CD4-positive, alpha-beta T cell treated with Interleukin-1 beta for 1 hour (primary cell): ENCODE data around the gene ADAD2.
"Not testable (repeated sequence)": the region's sequence is repeated elsewhere in the genome, so short reads cannot be mapped to it uniquely, and the experiment has no call there.

Source experiments
- DNase-seq, 2 donors: peaks; one replicate each; pipeline ENCODE4 v3.0.0-alpha.2; 2020 to 2022

The ADAD2 gene

DNA sequence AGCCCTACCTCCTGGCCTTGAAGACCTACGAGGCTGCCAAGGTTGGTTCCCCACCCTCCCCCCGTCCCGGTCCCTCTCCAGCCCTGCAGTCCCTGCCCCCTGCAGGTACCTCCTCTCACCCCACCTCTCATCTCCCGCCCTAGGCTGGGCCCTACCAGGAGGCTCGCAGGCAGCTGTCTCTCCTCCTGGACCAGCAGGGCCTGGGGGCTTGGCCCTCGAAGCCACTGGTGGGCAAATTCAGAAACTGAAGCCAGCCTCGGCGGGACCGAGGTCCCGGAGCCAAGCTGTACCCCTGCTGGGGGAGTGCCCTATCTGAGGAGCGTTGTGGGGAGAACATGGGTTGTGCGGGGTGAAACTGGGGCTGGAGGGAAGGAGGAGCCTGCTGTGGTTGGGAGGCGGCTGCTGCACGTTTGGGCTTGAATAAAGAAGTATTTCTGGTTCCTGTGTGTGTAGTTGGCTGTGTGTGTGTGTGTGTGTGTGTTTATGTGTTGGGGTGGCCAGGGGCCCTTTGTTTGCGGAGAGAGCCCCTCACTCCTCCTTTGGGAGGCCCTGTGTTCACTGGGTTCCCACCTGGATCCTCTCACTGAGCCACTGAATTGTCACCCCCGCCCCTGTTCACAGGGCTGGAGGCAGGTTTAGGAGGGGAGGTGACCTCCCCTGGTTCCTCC, 5.9 kb downstream of the ADAD2 start:
- no peak for DNase-seq

GRCh38 chr16:84197466-84198128, 6.6 kb downstream of the ADAD2 start:
- no peak for DNase-seq

GRCh38 chr16:84198401-84198800, 7.4 kb downstream of the ADAD2 start:
- DNase-seq = no peak

GRCh38 chr16:84199097-84199496, 8.1 kb downstream of the ADAD2 start:
- no peak for DNase-seq

GRCh38 chr16:84199861-84200260, 8.9 kb downstream of the ADAD2 start:
- peak in 1 of 2 donors; percentile 51 for DNase-seq

GRCh38 chr16:84204551-84204950, 13.6 kb downstream of the ADAD2 start:
- not testable (repeated sequence) for DNase-seq

- not testable (repeated sequence) for DNase-seq
These were observed 14.2 kb downstream of the ADAD2 start for GRCh38 chr16:84205123-84205522.

- no peak for DNase-seq
These were observed 15.2 kb downstream of the ADAD2 start for GRCh38 chr16:84205976-84206691.

GRCh38 chr16:84207251-84207650, 16.3 kb downstream of the ADAD2 start:
- DNase-seq = no peak

- DNase-seq = no peak
These were observed 16.9 kb downstream of the ADAD2 start for GRCh38 chr16:84207879-84208278.

DNA sequence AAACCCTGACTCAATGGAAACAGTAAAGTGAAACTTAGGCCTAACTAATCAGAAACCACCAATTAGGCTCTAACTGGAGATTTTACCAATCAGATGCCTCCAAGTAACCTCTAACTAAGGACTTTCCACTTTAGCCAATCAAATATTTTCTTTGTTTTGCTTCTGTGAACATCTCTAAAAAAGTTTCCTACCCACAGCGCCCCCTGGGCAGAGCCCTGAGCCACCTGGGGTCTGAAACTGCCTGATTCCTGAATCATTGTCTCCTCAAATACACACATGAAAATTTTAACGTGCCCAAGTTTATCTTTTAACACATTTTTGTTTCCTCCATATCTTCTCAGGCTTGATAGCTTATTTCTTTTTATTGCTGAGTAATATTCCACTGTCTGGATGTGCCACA, 19.0 kb downstream of the ADAD2 start:
- DNase-seq = no peak

DNA sequence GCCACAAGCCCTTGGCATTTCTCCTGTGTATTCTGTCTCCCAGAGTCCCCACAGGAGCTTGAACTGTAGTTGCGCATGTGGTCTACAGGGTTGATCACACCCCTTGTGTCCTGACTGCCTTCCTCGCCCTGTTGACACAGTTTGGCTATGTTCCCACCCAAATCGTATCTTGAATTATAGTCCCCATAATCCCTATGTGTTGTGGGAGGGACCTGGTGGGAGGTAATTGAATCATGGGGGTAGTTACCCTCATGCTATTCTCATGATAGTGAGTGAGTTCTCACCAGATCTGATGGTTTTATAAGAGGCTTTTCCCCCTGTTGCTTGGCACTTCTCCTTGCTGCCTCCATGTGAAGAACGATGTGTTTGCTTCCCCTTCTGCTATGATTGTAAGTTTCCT, 21.2 kb downstream of the ADAD2 start:
- no peak for DNase-seq

GRCh38 chr16:84212631-84213030, 21.7 kb downstream of the ADAD2 start:
- DNase-seq = no peak

DNA sequence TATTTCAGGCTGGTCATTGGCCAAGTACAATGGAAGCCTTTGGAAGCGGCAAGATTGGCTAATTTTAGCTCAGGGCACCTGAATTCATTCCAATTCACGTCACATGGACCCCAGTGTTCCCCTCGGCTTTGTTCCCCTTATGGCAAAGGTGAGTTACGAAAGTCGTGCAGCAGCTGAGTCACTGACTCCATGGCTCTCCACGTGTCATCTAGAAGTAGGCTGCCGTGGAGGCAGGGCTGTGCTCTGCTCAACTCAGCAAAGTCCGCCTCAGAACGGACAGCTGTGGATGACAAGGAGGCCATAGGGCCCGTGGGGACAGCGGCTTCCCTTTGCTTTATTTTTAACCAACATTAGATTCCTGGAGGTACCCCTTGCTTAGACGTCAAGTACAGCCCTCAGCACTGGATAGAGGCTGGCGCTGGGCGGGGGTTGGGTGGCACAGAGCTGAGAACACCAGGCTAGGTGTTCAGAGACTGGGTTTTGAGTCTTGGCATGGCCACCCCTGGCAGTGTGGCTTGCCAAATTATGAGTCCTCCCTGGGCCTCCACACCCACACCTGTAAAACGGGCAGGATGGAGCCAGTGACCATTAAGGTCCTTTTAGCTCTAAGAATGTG, 23.6 kb downstream of the ADAD2 start:
- DNase-seq = no peak

DNA sequence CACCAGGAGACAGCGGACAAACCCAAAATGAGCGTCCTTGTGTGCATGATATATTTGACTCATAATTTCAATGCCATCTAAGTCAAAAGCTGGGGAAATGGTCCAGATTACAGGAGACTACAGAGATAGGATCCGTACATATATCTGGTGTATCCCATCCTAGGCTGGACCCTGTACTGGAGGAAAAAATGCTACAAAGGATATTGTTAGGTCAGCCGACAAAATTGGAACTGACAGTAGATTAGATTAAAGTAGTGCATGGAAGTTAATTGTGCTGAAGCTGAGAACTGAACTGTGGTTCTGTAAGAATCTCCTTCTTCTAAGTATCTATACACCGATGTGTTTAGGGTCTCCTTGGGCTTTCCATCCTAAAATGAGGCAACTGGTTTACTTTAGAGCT, 24.6 kb downstream of the ADAD2 start:
- no peak for DNase-seq

DNA sequence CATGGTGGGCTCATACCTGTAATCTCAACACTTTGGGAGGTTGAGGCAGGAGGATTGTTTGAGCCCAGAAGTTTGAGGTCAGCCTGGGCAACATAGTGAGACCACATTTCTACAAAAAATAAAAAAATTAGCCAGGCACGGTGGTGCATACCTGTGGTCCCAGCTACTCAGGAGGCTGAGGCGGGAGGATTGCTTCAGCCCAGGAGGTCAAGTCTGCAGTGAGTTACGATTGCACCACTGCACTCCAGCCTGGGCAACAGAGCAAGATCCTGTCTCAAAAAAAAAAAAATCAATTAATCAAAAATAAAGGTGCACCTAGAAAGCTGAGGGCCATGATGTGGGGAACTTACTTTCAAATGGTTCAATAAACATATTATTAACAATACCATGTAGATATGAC, 25.2 kb downstream of the ADAD2 start:
- DNase-seq = not testable (repeated sequence)

GRCh38 chr16:84218176-84218823, 27.3 kb downstream of the ADAD2 start:
- no peak for DNase-seq

DNA sequence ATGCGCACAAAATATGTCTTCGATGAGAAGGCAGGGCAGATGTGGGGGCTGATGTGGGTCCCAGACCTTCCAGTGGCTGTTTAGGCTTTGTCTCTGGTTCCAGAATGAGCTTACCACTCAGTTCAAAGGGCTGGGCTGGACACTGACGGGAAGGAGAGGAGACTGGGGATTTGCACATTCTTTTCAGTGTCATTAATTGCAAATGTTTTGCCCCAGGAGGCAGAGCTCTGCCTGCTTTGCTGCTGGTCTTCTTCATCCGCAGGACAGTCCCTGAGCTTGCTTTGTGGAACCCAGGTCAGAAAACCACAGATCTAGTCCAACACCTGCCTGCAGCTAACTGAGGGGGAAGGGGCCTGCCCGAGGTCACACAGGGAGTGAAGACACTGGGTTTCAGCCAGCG, 28.0 kb downstream of the ADAD2 start:
- no peak for DNase-seq

DNA sequence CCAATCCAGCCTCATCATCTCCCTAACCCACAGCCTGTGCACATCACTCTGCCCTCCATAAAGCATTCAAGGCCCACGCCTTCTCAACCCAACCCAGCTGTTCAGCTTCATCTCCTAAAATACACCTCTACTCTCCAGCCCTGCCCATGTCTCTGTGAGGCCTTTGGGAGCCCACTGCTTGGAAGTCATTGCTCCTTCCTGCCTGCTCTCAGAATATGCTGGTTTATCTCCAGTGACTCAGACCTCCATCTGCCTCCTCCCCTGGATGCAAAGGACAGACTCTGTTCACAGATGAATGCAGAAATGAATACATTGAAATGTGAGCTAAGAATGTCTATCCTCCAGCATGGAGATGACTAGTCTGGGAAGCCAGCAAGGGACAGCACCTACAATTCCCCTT, 29.9 kb downstream of the ADAD2 start:
- DNase-seq = no peak

- DNase-seq = no peak
These were observed 32.5 kb downstream of the ADAD2 start for GRCh38 chr16:84223456-84223855.

GRCh38 chr16:84224554-84224953, 33.6 kb downstream of the ADAD2 start:
- DNase-seq = no peak

DNA sequence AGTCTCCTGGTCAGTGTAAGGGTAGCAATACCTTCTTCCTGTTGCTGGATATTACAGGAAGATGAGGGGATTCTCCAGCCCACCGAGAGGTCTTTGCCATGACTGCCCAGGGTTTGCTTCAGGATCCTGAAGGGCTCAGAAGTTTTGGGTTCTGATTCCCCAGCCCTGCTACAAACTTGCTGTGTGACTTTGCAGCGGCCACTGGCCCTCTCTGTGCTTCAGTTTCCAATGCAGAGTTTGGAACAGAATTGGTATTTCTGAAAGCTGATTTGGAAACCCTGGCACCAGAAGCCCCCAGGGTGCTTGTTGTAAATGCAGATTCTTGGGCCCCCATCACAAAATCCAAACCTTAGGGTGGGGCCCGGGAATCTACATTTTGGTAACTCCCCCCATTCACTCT, 34.2 kb downstream of the ADAD2 start:
- no peak for DNase-seq

- no peak for DNase-seq
These were observed 34.6 kb downstream of the ADAD2 start for GRCh38 chr16:84225571-84225970.
